Vagina (tissue), 2 donors: ENCODE measurements around the gene DSG2. TPM values are rescaled to one million over a fixed set of nuclear protein-coding genes. Genes with fewer than 3 reads are reported as not detected.

Experiments
- DNase-seq, 2 donors: peaks; one replicate each; pipeline ENCODE4 v3.0.0-alpha.2; 2017; ENCODE audit errors: extremely low spot score in 2 of 2
- H3K27ac ChIP-seq: fragments of 200-600 bp; sonication (generic); one replicate; pipeline ENCODE4 v1.5.1; 2019
- H3K27me3 ChIP-seq: fragments of 200-600 bp; sonication (generic); one replicate; pipeline ENCODE4 v1.5.1; 2019
- H3K36me3 ChIP-seq, 2 donors: fragments of 200-600 bp; sonication (generic); one replicate each; pipeline ENCODE4 v1.5.1; 2017 to 2019
- H3K4me1 ChIP-seq: fragments of 200-600 bp; sonication (generic); one replicate; pipeline ENCODE4 v1.5.1; 2019
- H3K4me3 ChIP-seq, 2 donors: fragments of 200-600 bp; sonication (generic); 1 replicate in 1 of 2; 2 replicates in 1 of 2; pipeline ENCODE4 v1.5.1; 2016 to 2019
- H3K9me3 ChIP-seq: fragments of 200-600 bp; sonication (generic); one replicate; pipeline ENCODE4 v1.5.1; 2019
- POLR2A ChIP-seq, 2 donors: fragments of 450-650 bp; IDR thresholded peaks; one replicate each; pipeline ENCODE4 v1.6.1; 2017; ENCODE audit warnings: antibody characterized with exemption in 2 of 2, mild to moderate bottlenecking in 2 of 2, moderate library complexity in 2 of 2
- POLR2AphosphoS5 ChIP-seq, 2 donors: sonication (generic); formaldehyde crosslinking; IDR thresholded peaks; one replicate each; pipeline ENCODE4 v1.9.0; 2017; ENCODE audit warnings: antibody characterized with exemption in 2 of 2, mild to moderate bottlenecking in 2 of 2, low read depth in 1 of 2; ENCODE audit not compliant: insufficient read depth in 1 of 2
- intact Hi-C: fragments of 100-400 bp; cut with DNase I; formaldehyde crosslinking; loops from one replicate; pipeline ENCODE4 v1.15.1; 2023
- total RNA-seq: library from RNA; depleted of rRNA; stranded (reverse); fragments of >200 nt; gene quantifications from one replicate; pipeline ENCODE4 v1.2.3, GENCODE V29; 2016
- TF ChIP-seq, protein P1 (sequence below), 3 experiments: fragments of 450-650 bp in 2 of 3; fragments of 200-600 bp in 1 of 3; sonication (generic) in 1 of 3; IDR thresholded peaks; one replicate each; pipeline ENCODE4 v1.5.1; 2017 to 2019; ENCODE audit warnings: antibody characterized with exemption in 3 of 3, mild to moderate bottlenecking in 2 of 3, moderate library complexity in 2 of 3

Gene DSG2
- total RNA-seq, 1 donor from 2014 or later, result 11.8 TPM

GRCh38 chr18:31577195-31577594 lies 79.2 kb downstream of the DSG2 start:
- no peaks in the 10 kb centered on the region for H3K9me3 ChIP-seq
- no peak for DNase-seq
- intact Hi-C loops, result loop anchor here (10.0 kb wide), 1 partner anchor 248 kb away; no protein-coding TSS in a partner anchor
- no peaks in the 10 kb centered on the region for H3K27me3 ChIP-seq
- H3K4me3 ChIP-seq, result no peak overlapping the region
- H3K36me3 ChIP-seq, result no peaks in the 10 kb centered on the region
- no peak for TF ChIP-seq POLR2A (IDR thresholded peaks at IDR 0.05)
- no peak for TF ChIP-seq POLR2AphosphoS5 (IDR thresholded peaks at IDR 0.05; ENCODE audit: insufficient read depth in 1 of 2, low read depth in 1 of 2)
- TF ChIP-seq, protein P1, sequence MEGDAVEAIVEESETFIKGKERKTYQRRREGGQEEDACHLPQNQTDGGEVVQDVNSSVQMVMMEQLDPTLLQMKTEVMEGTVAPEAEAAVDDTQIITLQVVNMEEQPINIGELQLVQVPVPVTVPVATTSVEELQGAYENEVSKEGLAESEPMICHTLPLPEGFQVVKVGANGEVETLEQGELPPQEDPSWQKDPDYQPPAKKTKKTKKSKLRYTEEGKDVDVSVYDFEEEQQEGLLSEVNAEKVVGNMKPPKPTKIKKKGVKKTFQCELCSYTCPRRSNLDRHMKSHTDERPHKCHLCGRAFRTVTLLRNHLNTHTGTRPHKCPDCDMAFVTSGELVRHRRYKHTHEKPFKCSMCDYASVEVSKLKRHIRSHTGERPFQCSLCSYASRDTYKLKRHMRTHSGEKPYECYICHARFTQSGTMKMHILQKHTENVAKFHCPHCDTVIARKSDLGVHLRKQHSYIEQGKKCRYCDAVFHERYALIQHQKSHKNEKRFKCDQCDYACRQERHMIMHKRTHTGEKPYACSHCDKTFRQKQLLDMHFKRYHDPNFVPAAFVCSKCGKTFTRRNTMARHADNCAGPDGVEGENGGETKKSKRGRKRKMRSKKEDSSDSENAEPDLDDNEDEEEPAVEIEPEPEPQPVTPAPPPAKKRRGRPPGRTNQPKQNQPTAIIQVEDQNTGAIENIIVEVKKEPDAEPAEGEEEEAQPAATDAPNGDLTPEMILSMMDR (IDR thresholded peaks at IDR 0.05), result no peak
- no peaks in the 10 kb centered on the region for H3K4me1 ChIP-seq
- H3K27ac ChIP-seq, result no peak overlapping the region

DNA sequence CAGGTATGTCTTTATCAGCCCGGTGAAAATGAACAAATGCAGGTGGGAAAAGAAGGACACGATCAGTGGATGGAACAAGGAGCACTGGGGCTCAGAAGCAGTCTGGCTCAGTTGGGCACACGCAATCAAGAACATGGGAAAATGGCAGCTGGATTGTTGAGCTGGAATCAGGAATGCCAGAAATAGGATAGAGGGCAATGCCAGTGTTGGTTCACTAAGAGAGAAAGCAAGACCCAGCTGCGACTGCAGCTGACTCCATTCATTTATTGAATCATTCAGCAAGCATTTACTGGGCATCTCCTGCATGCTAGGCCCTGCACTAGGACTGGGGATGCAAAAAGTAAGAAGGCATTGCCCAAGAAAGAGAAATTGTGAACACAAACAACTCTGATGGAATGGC lies 80.1 kb downstream of the DSG2 start:
- Histone ChIP-seq H3K4me3 (no peak overlapping the region), H3K27ac (no peak overlapping the region), H3K4me1 (no peaks in the 10 kb centered on the region), H3K36me3 (no peaks in the 10 kb centered on the region), H3K27me3 (no peaks in the 10 kb centered on the region), H3K9me3 (no peaks in the 10 kb centered on the region)
- TF ChIP-seq POLR2A (IDR thresholded peaks at IDR 0.05), result no peak
- no peak for TF ChIP-seq POLR2AphosphoS5 (IDR thresholded peaks at IDR 0.05; ENCODE audit: insufficient read depth in 1 of 2, low read depth in 1 of 2)
- TF ChIP-seq, protein P1 (IDR thresholded peaks at IDR 0.05), result no peak
- DNase-seq, result no peak
- intact Hi-C loops, result loop anchor here (10.0 kb wide), 1 partner anchor 247 kb away; no protein-coding TSS in a partner anchor

- Histone ChIP-seq H3K36me3 (no peaks in the 10 kb centered on the region), H3K4me1 (no peaks in the 10 kb centered on the region), H3K4me3 (no peak overlapping the region), H3K27me3 (no peaks in the 10 kb centered on the region), H3K27ac (no peak overlapping the region), H3K9me3 (no peaks in the 10 kb centered on the region)
- intact Hi-C loops, result loop anchor here (10.0 kb wide), 1 partner anchor 245 kb away; no protein-coding TSS in a partner anchor
- TF ChIP-seq POLR2A (IDR thresholded peaks at IDR 0.05), result no peak
- TF ChIP-seq, protein P1 (IDR thresholded peaks at IDR 0.05), result no peak
- no peak for TF ChIP-seq POLR2AphosphoS5 (IDR thresholded peaks at IDR 0.05; ENCODE audit: insufficient read depth in 1 of 2, low read depth in 1 of 2)
- no peak for DNase-seq
Measured at GRCh38 chr18:31579375-31579774, 81.4 kb downstream of the DSG2 start.

- DNase-seq, result no peak
- intact Hi-C loops, result no loop called here
- Histone ChIP-seq H3K27me3 (no peaks in the 10 kb centered on the region), H3K4me3 (no peak overlapping the region), H3K9me3 (no peaks in the 10 kb centered on the region), H3K36me3 (no peaks in the 10 kb centered on the region), H3K4me1 (no peaks in the 10 kb centered on the region), H3K27ac (no peak overlapping the region)
- no peak for TF ChIP-seq POLR2A (IDR thresholded peaks at IDR 0.05)
Measured at GRCh38 chr18:31581498-31582197, 83.7 kb downstream of the DSG2 start.

DNA sequence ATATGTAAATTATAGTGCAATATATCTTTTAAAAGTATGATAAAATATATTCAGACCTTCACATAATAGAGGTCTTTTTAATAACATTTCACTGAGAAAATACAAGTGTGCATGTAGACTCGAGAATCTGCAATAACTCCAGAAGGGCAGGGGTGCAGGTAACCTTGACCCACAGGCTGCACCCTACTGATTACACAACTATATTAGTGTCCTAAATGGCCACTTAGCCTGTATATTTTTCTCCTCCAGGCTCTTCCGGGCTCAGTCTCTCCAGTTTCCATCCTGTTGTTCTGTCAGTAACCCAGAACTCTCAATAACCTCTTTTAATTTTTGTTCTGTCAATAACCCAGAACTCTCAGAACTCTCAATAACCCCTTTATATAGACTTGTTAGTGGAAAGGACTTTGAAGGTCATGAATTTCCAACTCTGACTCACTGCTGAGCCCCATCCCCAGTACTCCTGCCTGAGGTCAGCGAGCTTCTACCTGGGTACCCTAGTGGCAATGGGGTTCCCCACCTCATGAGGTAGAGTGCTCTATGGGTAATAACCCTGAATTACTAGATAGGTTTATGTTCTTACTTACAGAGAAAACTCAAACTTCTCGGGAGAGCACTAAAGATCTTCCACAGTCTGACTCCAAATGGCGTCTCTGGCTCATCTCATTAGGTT lies 85.3 kb downstream of the DSG2 start:
- intact Hi-C loops, result no loop called here
- no peak for DNase-seq
- TF ChIP-seq POLR2AphosphoS5 (IDR thresholded peaks at IDR 0.05; ENCODE audit: insufficient read depth in 1 of 2, low read depth in 1 of 2) (no peak), POLR2A (IDR thresholded peaks at IDR 0.05) (no peak)
- TF ChIP-seq, protein P1 (IDR thresholded peaks at IDR 0.05), result no peak
- H3K4me1 ChIP-seq, result no peaks in the 10 kb centered on the region
- H3K27me3 ChIP-seq, result no peaks in the 10 kb centered on the region
- H3K36me3 ChIP-seq, result no peaks in the 10 kb centered on the region
- H3K4me3 ChIP-seq, result no peak overlapping the region
- no peaks in the 10 kb centered on the region for H3K9me3 ChIP-seq
- no peak overlapping the region for H3K27ac ChIP-seq
